ENCODE data around the gene C4B. TPM values are rescaled to one million over a fixed set of nuclear protein-coding genes. Genes with fewer than 3 reads are reported as not detected.
"Not testable (repeated sequence)": the region's sequence is repeated elsewhere in the genome, so short reads cannot be mapped to it uniquely, and the experiment has no call there.

The C4B gene
- total RNA-seq = 10 to 100 TPM; 11.0 to 80.0 (median 20.3) TPM

GRCh38 chr6:32014547-32014946 is at the start of gene C4B:
Gene C4B (plus strand): TSS chr6:32014795. CDS start chr6:32014846, 51 bp downstream.
- H3K4me1 ChIP-seq, H3K9me3 ChIP-seq, H3K4me3 ChIP-seq, H3K27ac ChIP-seq, H3K36me3 ChIP-seq, H3K27me3 ChIP-seq, DNase-seq: not testable (repeated sequence)

- no peak overlapping the region for H3K27ac ChIP-seq
- no peaks in the 10 kb centered on the region for H3K9me3 ChIP-seq
- TF ChIP-seq POLR2A (IDR thresholded peaks at IDR 0.05) = no peak
- TF ChIP-seq CTCF (IDR thresholded peaks at IDR 0.05) = no peak
- peak in 1 of 3 donors; percentile 44 for DNase-seq
- H3K36me3 ChIP-seq = peaks cover 0 to 93% (median 0%) of the 10 kb centered on the region in 3 donors
- no peaks in the 10 kb centered on the region for H3K27me3 ChIP-seq
- H3K4me1 ChIP-seq = peaks cover 0 to 6% (median 3%) of the 10 kb centered on the region in 4 donors
- H3K4me3 ChIP-seq = no peak overlapping the region
These were observed 48.9 kb upstream of the C4B start for GRCh38 chr6:31965700-31966099.

- no peak for TF ChIP-seq CTCF (IDR thresholded peaks at IDR 0.05)
- no peak for TF ChIP-seq POLR2A (IDR thresholded peaks at IDR 0.05)
- Histone ChIP-seq H3K27ac (no peak overlapping the region), H3K4me1 (peaks cover 0 to 14% (median 9%) of the 10 kb centered on the region in 4 donors), H3K9me3 (no peaks in the 10 kb centered on the region), H3K4me3 (no peak overlapping the region), H3K36me3 (peaks cover 0 to 85% (median 0%) of the 10 kb centered on the region in 3 donors), H3K27me3 (no peaks in the 10 kb centered on the region)
- peak in 1 of 3 donors; percentile 19 for DNase-seq
These were observed 48.1 kb upstream of the C4B start for GRCh38 chr6:31966506-31966905.

DNA sequence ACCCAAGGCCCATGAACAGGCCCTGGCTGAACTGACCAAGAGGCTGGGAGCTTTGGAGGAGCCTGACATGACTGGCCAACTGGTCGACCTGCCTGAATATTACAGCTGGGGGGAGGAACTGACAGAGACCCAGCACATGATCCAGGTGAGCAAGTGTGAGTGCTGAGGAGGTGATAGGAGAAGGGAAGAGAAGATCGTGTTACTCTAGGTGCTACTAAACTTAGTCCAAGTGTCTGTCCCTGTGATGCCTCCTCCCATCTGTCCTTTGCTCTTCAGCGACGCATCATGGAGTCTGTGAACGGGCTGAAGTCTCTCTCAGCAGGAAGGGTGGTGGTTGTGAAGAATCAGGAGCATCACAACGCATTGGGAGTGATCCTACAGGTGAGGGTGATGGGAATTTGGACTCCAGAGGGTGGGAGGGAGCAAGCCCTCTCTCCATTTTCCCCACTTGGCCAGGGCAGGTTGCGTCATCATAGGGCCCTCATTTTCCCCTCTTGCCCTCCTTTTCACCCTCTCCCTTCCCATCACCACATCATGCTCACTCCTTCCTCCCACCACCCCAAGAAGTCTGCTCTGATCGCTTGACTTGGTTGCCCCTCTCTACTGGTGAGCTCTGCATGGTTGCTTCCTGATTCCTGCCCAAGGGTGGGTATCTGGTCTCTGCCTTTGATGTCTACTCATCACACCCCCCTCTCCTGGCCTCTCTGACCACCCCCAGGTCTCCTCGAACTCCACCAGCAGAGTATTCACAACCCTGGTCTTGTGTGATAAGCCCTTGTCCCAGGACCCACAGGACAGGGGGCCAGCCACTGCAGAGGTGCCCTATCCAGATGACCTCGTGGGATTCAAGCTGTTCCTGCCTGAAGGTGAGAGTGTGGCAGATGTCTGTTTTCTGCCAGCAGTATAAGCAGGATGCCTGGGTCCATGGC is 47.3 kb upstream of the C4B start:
- no peak overlapping the region for H3K27ac ChIP-seq
- peaks cover 0 to 78% (median 0%) of the 10 kb centered on the region in 3 donors for H3K36me3 ChIP-seq
- no peaks in the 10 kb centered on the region for H3K27me3 ChIP-seq
- H3K4me1 ChIP-seq = peaks cover 0 to 15% (median 10%) of the 10 kb centered on the region in 4 donors
- no peaks in the 10 kb centered on the region for H3K9me3 ChIP-seq
- H3K4me3 ChIP-seq = no peak overlapping the region
- TF ChIP-seq CTCF (IDR thresholded peaks at IDR 0.05) (no peak), POLR2A (IDR thresholded peaks at IDR 0.05) (no peak)
- DNase-seq = peak in 1 of 3 donors; percentile 10

DNA sequence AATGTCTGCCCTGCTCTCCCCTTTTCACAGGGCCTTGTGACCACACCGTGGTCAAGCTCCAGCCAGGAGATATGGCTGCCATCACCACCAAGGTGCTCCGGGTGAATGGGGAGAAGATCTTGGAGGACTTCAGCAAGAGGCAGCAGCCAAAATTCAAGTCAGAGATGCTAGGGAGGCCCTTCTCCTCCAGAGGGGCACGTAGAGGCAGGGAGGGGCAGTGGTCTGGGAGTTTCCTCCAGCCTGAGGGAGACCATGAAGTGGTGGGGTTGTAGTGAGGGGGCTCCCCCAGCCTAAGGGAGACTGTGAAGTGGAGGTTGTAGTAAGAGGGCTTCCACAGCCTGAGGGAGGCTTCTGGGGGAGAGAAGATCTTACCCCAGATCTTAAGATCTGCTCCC is 46.7 kb upstream of the C4B start:
- H3K9me3 ChIP-seq = no peaks in the 10 kb centered on the region
- no peak overlapping the region for H3K27ac ChIP-seq
- peaks cover 0 to 71% (median 0%) of the 10 kb centered on the region in 3 donors for H3K36me3 ChIP-seq
- no peaks in the 10 kb centered on the region for H3K27me3 ChIP-seq
- no peak for TF ChIP-seq POLR2A (IDR thresholded peaks at IDR 0.05)
- no peak for TF ChIP-seq CTCF (IDR thresholded peaks at IDR 0.05)
- H3K4me3 ChIP-seq = no peak overlapping the region
- DNase-seq = no peak
- H3K4me1 ChIP-seq = peaks cover 0 to 17% (median 12%) of the 10 kb centered on the region in 4 donors

DNA sequence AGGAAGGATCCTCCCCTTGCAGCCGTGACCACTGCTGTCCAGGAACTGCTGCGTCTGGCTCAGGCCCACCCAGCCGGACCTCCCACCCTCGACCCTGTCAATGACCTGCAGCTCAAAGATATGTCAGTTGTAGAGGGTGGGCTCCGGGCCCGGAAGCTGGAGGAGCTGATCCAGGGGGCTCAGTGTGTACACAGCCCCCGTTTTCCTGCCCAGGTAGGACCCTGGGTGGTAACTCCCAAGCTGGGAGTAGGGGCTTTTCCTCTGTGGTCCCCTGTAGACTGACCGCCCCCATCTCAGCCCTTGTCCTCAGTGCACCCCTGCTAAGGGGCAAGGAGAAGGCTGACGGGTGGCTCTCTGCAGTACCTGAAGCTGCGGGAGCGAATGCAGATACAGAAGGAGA is 46.3 kb upstream of the C4B start:
- Histone ChIP-seq H3K4me3 (no peak overlapping the region), H3K9me3 (no peaks in the 10 kb centered on the region), H3K27ac (no peak overlapping the region), H3K4me1 (peaks cover 0 to 21% (median 12%) of the 10 kb centered on the region in 4 donors), H3K27me3 (no peaks in the 10 kb centered on the region), H3K36me3 (peaks cover 0 to 67% (median 0%) of the 10 kb centered on the region in 3 donors)
- TF ChIP-seq POLR2A (IDR thresholded peaks at IDR 0.05) = no peak
- no peak for TF ChIP-seq CTCF (IDR thresholded peaks at IDR 0.05)
- DNase-seq = peak in 1 of 3 donors; percentile 42
